GM12878 (cell line): ENCODE data around the gene EIF2B1. TPM values are rescaled to one million over a fixed set of nuclear protein-coding genes. Genes with fewer than 3 reads are reported as not detected.

Experiments
- ATAC-seq: fragments of 200-7000 bp; cut with Tn5 transposase; 3 replicates; pipeline ENCODE4 v1.9.1; 2020; ENCODE audit warnings: mild to moderate bottlenecking, moderate library complexity
- Bru-seq: library from RNA; stranded (reverse); fragments of 400-500 nt; gene quantifications from one replicate; lab custom pipeline; 2021; lab: Mats Ljungman, UMichigan
- BruChase-seq, 2 experiments: library from RNA; stranded (reverse); fragments of 400-500 nt; gene quantifications; one replicate each; lab custom pipeline; 2021; lab: Mats Ljungman, UMichigan
- BruUV-seq: library from RNA; stranded (reverse); fragments of 400-500 nt; replicated peaks from 2 replicates; lab custom pipeline; 2021; lab: Mats Ljungman, UMichigan
- CTCF ChIA-PET: fragments of 300-600 bp; sonication (Branson Sonifier 250); formaldehyde crosslinking; extraction: SDS; loops from one replicate; lab custom pipeline; 2021; ENCODE audit warnings: inconsistent platforms; lab: Yijun Ruan, JAX
- POLR2A ChIA-PET: fragments of 350-600 bp; formaldehyde crosslinking; extraction: SDS; loops from one replicate; lab custom pipeline; 2021; ENCODE audit warnings: inconsistent platforms; lab: Charles Lee
- RAD21 ChIA-PET: fragments of 300-600 bp; sonication (Branson Sonifier 250); formaldehyde crosslinking; loops from one replicate; lab custom pipeline; 2023; ENCODE audit warnings: antibody characterized with exemption; ENCODE audit not compliant: unreplicated experiment; lab: Charles Lee
- SMC1A ChIA-PET: fragments of 300-600 bp; sonication (Branson Sonifier 250); formaldehyde crosslinking; loops from one replicate; lab custom pipeline; 2023; ENCODE audit not compliant: unreplicated experiment, uncharacterized antibody; lab: Charles Lee
- DNase-seq: peaks from one replicate; pipeline ENCODE4 v3.0.0-alpha.2; 2011; ENCODE audit warnings: low read depth, low spot score
- FAIRE-seq: peaks from 3 replicates; lab custom pipeline; 2011; peaks lifted over from hg19 to GRCh38; lab: Jason Lieb, UNC
- H2AFZ ChIP-seq: 2 replicates; pipeline ENCODE4 v1.6.0; 2011; ENCODE audit warnings: low read depth, low read length, control low read depth; ENCODE audit not compliant: control insufficient read depth
- H3K27ac ChIP-seq: 2 replicates; pipeline ENCODE4 v1.5.1; 2011; ENCODE audit warnings: control low read depth; ENCODE audit not compliant: control insufficient read depth, insufficient read depth
- H3K27me3 ChIP-seq, 2 experiments: replicated peaks in 1 of 2; 2 replicates each; pipeline versions ENCODE4 v1.6.0 to v1.6.1; 2011; ENCODE audit warnings: low read length in 1 of 2; ENCODE audit not compliant: control insufficient read depth in 2 of 2, insufficient read depth in 2 of 2
- H3K36me3 ChIP-seq, 2 experiments: 2 replicates each; pipeline ENCODE4 v1.5.1; 2011; ENCODE audit warnings: low read length in 1 of 2; ENCODE audit not compliant: control insufficient read depth in 2 of 2, insufficient read depth in 2 of 2
- H3K4me1 ChIP-seq: 2 replicates; pipeline ENCODE4 v1.6.1; 2011; ENCODE audit warnings: mild to moderate bottlenecking, low read length, moderate library complexity, mixed read lengths; ENCODE audit not compliant: control insufficient read depth, insufficient read depth
- H3K4me2 ChIP-seq: 2 replicates; pipeline ENCODE4 v1.6.0; 2011; ENCODE audit warnings: control low read depth; ENCODE audit not compliant: control insufficient read depth, insufficient read depth
- H3K4me3 ChIP-seq: fragments of 200-600 bp; sonication (generic); 2 replicates; pipeline ENCODE4 v1.5.1; 2016
- H3K79me2 ChIP-seq: 2 replicates; pipeline ENCODE4 v1.6.0; 2011; ENCODE audit warnings: low read length; ENCODE audit not compliant: control insufficient read depth, insufficient read depth
- H3K9ac ChIP-seq: 2 replicates; pipeline ENCODE4 v1.8.0; 2011; ENCODE audit warnings: low read length, control low read depth, mixed read lengths; ENCODE audit not compliant: control insufficient read depth, insufficient read depth
- H3K9me3 ChIP-seq: replicated peaks from 3 replicates; pipeline ENCODE4 v1.5.1; 2011; ENCODE audit warnings: mild to moderate bottlenecking, low read length; ENCODE audit not compliant: control insufficient read depth, insufficient read depth
- H4K20me1 ChIP-seq: 2 replicates; pipeline ENCODE4 v1.6.0; 2011; ENCODE audit not compliant: control insufficient read depth, insufficient read depth
- BACH1 ChIP-seq: fragments of 450-650 bp; IDR thresholded peaks from 2 replicates; pipeline ENCODE4 v1.6.1; 2017; ENCODE audit warnings: mild to moderate bottlenecking, borderline replicate concordance
- CBX5 ChIP-seq: sonication (generic); IDR thresholded peaks from 2 replicates; pipeline ENCODE4 v1.6.1; 2016; ENCODE audit warnings: low read depth, moderate library complexity, mild to moderate bottlenecking, inconsistent platforms
- CHD2 ChIP-seq: IDR thresholded peaks from 2 replicates; pipeline ENCODE4 v1.6.1; 2011; ENCODE audit warnings: low read depth, low read length, improper control_type of control experiment, borderline replicate concordance
- FOXK2 ChIP-seq: fragments of 450-650 bp; IDR thresholded peaks from 2 replicates; pipeline ENCODE4 v1.6.1; 2017; ENCODE audit warnings: mild to moderate bottlenecking, moderate library complexity
- JUND ChIP-seq: IDR thresholded peaks from 2 replicates; pipeline ENCODE4 v1.6.1; 2012; ENCODE audit warnings: low read depth, mild to moderate bottlenecking, low read length, improper control_type of control experiment, moderate library complexity
- MTA2 ChIP-seq: fragments of 450-650 bp; IDR thresholded peaks from 2 replicates; pipeline ENCODE4 v1.6.1; 2016; ENCODE audit warnings: low read depth, mild to moderate bottlenecking, moderate library complexity
- MYB ChIP-seq: fragments of 150-350 bp; IDR thresholded peaks from 2 replicates; pipeline ENCODE4 v1.6.1; 2014; ENCODE audit warnings: mild to moderate bottlenecking, low read depth, low read length, borderline replicate concordance
- RFX5 ChIP-seq: IDR thresholded peaks from 2 replicates; pipeline ENCODE4 v1.6.1; 2011; ENCODE audit warnings: low read depth, low read length, improper control_type of control experiment
- RUNX3 ChIP-seq: IDR thresholded peaks from 2 replicates; pipeline ENCODE4 v1.6.1; 2012; ENCODE audit warnings: low read length, inconsistent platforms
- SMAD5 ChIP-seq: IDR thresholded peaks from 2 replicates; pipeline ENCODE4 v1.6.1; 2016; ENCODE audit warnings: antibody characterized with exemption, low read depth
- ZBTB40 ChIP-seq: fragments of 450-650 bp; IDR thresholded peaks from 2 replicates; pipeline ENCODE4 v1.6.1; 2016; ENCODE audit warnings: mild to moderate bottlenecking, moderate library complexity, borderline replicate concordance
- ZNF207 ChIP-seq: fragments of 450-650 bp; IDR thresholded peaks from 2 replicates; pipeline ENCODE4 v1.6.1; 2014; ENCODE audit warnings: antibody characterized with exemption, mild to moderate bottlenecking, borderline replicate concordance
- WGBS: methylation state at CpG from one replicate; pipeline ENCODE4 v1.1.6; 2016; ENCODE audit warnings: low lambda C conversion rate; ENCODE audit not compliant: insufficient replicate concordance, insufficient coverage; ENCODE audit errors: missing lambda C conversion rate; 5-methylcytosine and 5-hydroxymethylcytosine counted together
- in situ Hi-C: fragments of 300-500 bp; cut with MboI; formaldehyde crosslinking; loops from 9 replicates; pipeline ENCODE4 v1.14.3; 2018; ENCODE audit warnings: mixed read lengths
- intact Hi-C: fragments of 100-400 bp; cut with micrococcal nuclease; formaldehyde crosslinking; loops from one replicate; pipeline ENCODE4 v1.14.2; 2022; ENCODE audit not compliant: unreplicated experiment
- long read RNA-seq, 2 experiments: library from polyadenylated mRNA; unstranded; transcript quantifications; one replicate each; pipeline ENCODE4 v2.0.0, GENCODE V29; 2019 to 2020
- polyA minus RNA-seq, 3 experiments: library from RNA; depleted of rRNA, polyadenylated mRNA; stranded (reverse); fragments of >200 nt; gene quantifications; 2 replicates each; pipeline ENCODE4 v1.2.3, GENCODE V29; 2011
- polyA plus RNA-seq, 11 experiments: library from polyadenylated mRNA; depleted of rRNA in 4 of 11; unstranded in 6 of 11; stranded (reverse) in 5 of 11; fragments of >200 nt; fragmentation: Nextera tagmentation in 4 of 11; fragmentation: Illumina TruSeq in 1 of 11; extraction: Ambion mirVana in 4 of 11; extraction: Trizol in 1 of 11; gene quantifications; 1 replicate in 1 of 11; 2 replicates in 10 of 11; pipeline versions ENCODE4 v1.2.1 to v1.2.3, GENCODE V29; 2011 to 2016; ENCODE audit warnings: inconsistent platforms in 2 of 11, missing spikeins in 2 of 11, low read depth in 1 of 11
- total RNA-seq, 4 experiments: library from RNA; depleted of rRNA in 3 of 4; stranded (reverse); fragments of >200 nt in 3 of 4; fragmentation: Illumina TruSeq in 1 of 4; extraction: Trizol in 1 of 4; gene quantifications; 2 replicates each; pipeline versions ENCODE4 v1.2.1 to v1.2.3, GENCODE V29; 2013 to 2021

The EIF2B1 gene
- 81.5 and 99.4 TPM in 2 replicates for total RNA-seq (2013; cell fraction: nucleolus; rRNA removed)
- total RNA-seq (2014; rRNA removed) (46.8 and 50.7 TPM in 2 replicates), total RNA-seq (2014; rRNA removed; fragmentation: Illumina TruSeq; extraction: Trizol) (39.5 and 40.9 TPM in 2 replicates), total RNA-seq (2021) (60.8 and 63.8 TPM in 2 replicates), polyA plus RNA-seq (2011; rRNA removed) (44.6 and 47.9 TPM in 2 replicates), polyA plus RNA-seq (2014; fragmentation: Illumina TruSeq; extraction: Trizol) (65.7 and 75.4 TPM in 2 replicates), polyA plus RNA-seq (2014; fragmentation: Nextera tagmentation; extraction: Ambion mirVana) (10 to 100 TPM; 17.6 to 25.9 TPM), polyA plus RNA-seq (2014; rRNA removed) (49.9 and 50.3 TPM in 2 replicates), polyA plus RNA-seq (2016; fragmentation: Nextera tagmentation; extraction: Ambion mirVana) (100 to 1,000 TPM; 111 to 131 TPM), polyA minus RNA-seq (2011; rRNA and poly(A)+ RNA removed) (17.9 and 22.5 TPM in 2 replicates), Bru-seq, nascent RNA (percentile 82 among the genes with signal in this experiment), BruChase-seq, experiment 1, labeled RNA remaining after a 6-hour chase (percentile 90 among the genes with signal in this experiment), BruChase-seq, experiment 2, labeled RNA remaining after a 2-hour chase (percentile 86 among the genes with signal in this experiment)
- polyA plus RNA-seq (2011; ENCODE audit: low read depth), result 32.3 TPM
- polyA plus RNA-seq (2011; cell fraction: cytosol; rRNA removed), result 43.0 and 47.3 TPM in 2 replicates
- polyA plus RNA-seq (2011; cell fraction: nucleus; rRNA removed), result 136 and 161 TPM in 2 replicates
- polyA plus RNA-seq (2012), result 32.1 and 36.8 TPM in 2 replicates
- 9.2 and 11.7 TPM in 2 replicates for polyA minus RNA-seq (2011; cell fraction: cytosol; rRNA and poly(A)+ RNA removed)
- polyA minus RNA-seq (2011; cell fraction: nucleus; rRNA and poly(A)+ RNA removed), result 17.9 and 23.2 TPM in 2 replicates
- long read RNA-seq, experiment 1, transcript EIF2B1-201 (9 exons, 2,477 nt), result major isoform, 103 of 134 reads
- long read RNA-seq, experiment 1, partial matches to known transcripts, result 3 of 134 reads
- long read RNA-seq, experiment 1, other reads (novel, unspliced or antisense), result 28 of 134 reads
- long read RNA-seq, experiment 2, transcript EIF2B1-201 (9 exons, 2,477 nt), result major isoform, 544 of 672 reads
- long read RNA-seq, experiment 2, partial matches to known transcripts, result 13 of 672 reads
- long read RNA-seq, experiment 2, other reads (novel, unspliced or antisense), result 111 of 672 reads

DNA sequence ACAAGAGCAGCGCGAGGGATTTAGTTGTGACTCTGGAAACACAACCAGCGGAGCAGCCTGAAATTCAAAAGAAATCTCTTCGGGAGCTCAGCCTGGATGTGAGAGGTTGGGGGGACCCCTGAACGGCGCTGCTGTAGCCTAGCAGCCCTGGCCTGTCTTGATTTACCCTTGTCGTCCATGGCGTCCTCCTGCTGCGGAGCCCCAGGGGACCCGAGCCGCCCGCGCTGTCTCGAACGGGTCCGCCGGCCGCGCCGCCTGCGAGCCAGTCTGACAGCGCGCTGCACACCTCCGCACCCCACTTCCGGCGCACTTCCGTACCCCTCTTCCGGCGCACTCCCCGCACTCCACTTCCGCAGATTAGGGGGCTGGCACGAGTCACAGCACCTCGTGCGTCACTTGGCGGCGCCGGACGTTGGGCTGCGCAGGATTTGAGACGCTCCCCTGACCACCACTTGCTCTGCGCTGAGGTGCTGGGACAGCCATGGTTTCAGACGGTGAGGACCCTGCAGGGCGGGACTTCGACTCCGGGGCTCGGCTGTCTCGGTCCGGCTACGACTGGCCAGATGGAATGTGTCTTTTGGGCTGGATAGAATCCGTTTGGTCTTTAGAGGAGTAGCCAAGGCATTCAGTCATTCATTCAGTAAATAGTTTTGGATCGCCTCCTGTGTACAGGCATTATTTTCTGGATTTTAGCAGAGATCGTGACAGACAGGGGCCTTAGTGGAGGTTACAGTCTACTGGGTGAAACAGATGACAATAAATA is at the start of gene EIF2B1, which contains the start of gene GTF2H3:
Gene EIF2B1, minus strand, starts transcription at position 308 of the 763 bp plus-strand sequence. Its CDS starts 129 bp downstream, at position 179.
Gene GTF2H3, plus strand, starts transcription at position 451 of the 763 bp plus-strand sequence. Its CDS starts 31 bp downstream, at position 482.
- in situ Hi-C loops, result no loop called here
- H3K9me3 ChIP-seq, result no peaks in the 10 kb centered on the region
- intact Hi-C loops, result loop anchor here (2.0 to 10.0 kb wide), 4 partner anchors 81 to 351 kb away; partner anchors contain the start of gene DNAH10
- WGBS, result 1% methylated on average over 52 of the region's 52 CpGs
- ATAC-seq (peak; percentile 98), FAIRE-seq (peak; percentile 97), DNase-seq (peak; percentile 92)
- H3K4me3 ChIP-seq, result peak within 1 kb of the TSS; percentile 97
- ChIA-PET CTCF (interaction anchor here (1.0 to 1.4 kb wide), 3 partner anchors 15 to 80 kb away, joined by 3 to 6 read pairs (median 3); no protein-coding TSS in a partner anchor), POLR2A (interaction anchor here (0.7 to 2.0 kb wide), 4 partner anchors 77 to 81 kb away, joined by 3 to 8 read pairs (median 3); partner anchors contain the start of gene ATP6V0A2), SMC1A (interaction anchor here (0.9 to 3.0 kb wide), 5 partner anchors 10 to 209 kb away, joined by 3 to 9 read pairs (median 7); partner anchors contain the start of genes ATP6V0A2 and DDX55), RAD21 (interaction anchor here (0.9 to 2.0 kb wide), 2 partner anchors 23 to 78 kb away, joined by 3 to 6 read pairs; partner anchors contain the start of gene ATP6V0A2)
- H3K27ac ChIP-seq, result peak within 1 kb of the TSS; percentile 87
- peak within 1 kb of the TSS; percentile 83 for H2AFZ ChIP-seq
- H4K20me1 ChIP-seq, result no peaks in the 10 kb centered on the region
- peak within 1 kb of the TSS; percentile 96 for H3K9ac ChIP-seq
- H3K36me3 ChIP-seq, result peaks cover 3 to 10% of the 10 kb centered on the region in 2 experiments; a peak in 3 of 4 replicates
- H3K79me2 ChIP-seq, result peaks cover 36% of the 10 kb centered on the region
- no TSS peak for BruUV-seq
- no peaks in the 10 kb centered on the region for H3K27me3 ChIP-seq
- peak within 1 kb of the TSS; percentile 92 for H3K4me2 ChIP-seq
- no peaks in the 10 kb centered on the region for H3K4me1 ChIP-seq
- TF ChIP-seq ZBTB40 (peak; percentile 98), CHD2 (peak; percentile 83; the same call in 1 of the 2 replicates), SMAD5 (peak; percentile 97), FOXK2 (peak; percentile 74; the same call in 1 of the 2 replicates), RFX5 (peak; percentile 49; the same call in 1 of the 2 replicates), CBX5 (no peak), RUNX3 (peak; percentile 92), ZNF207 (peak; percentile 67), MYB (no peak), BACH1 (no peak), JUND (no peak), MTA2 (no peak)
